Measurements from ENCODE around the gene HOXA10.
A peak's percentile ranks its signal among the peaks of the same experiment; 100 is the strongest.

The HOXA10 gene

GRCh38 chr7:27172823-27173510 lies 1.2 kb downstream of the HOXA10 start:
- DNase-seq (ENCODE audit: low read depth in 1 of 2, low spot score in 1 of 2), result no peak
- no peak overlapping the region for H3K27ac ChIP-seq (replicated peaks)
- peaks cover 67% of the 10 kb centered on the region for H3K27me3 ChIP-seq (ENCODE audit: insufficient read depth, poor library complexity, severe bottlenecking)
- H3K4me3 ChIP-seq (replicated peaks; ENCODE audit: insufficient read depth, low read length), result peak overlapping the region; percentile 40; the same call in 1 of the 2 replicates
- no peak for TF ChIP-seq POLR2AphosphoS5 (IDR thresholded peaks at IDR 0.05; ENCODE audit: low read depth)
- no peak for TF ChIP-seq GABPA (IDR thresholded peaks at IDR 0.05; ENCODE audit: low read depth)
- TF ChIP-seq SPI1 (IDR thresholded peaks at IDR 0.05; ENCODE audit: borderline replicate concordance, low read depth), result no peak
- no peak for TF ChIP-seq CTCF (IDR thresholded peaks at IDR 0.05; ENCODE audit: insufficient read depth, low read length)
- no peak for TF ChIP-seq REST (IDR thresholded peaks at IDR 0.05; ENCODE audit: insufficient replicate concordance, low read depth)

- DNase-seq (ENCODE audit: low read depth in 1 of 2, low spot score in 1 of 2), result no peak
- Histone ChIP-seq H3K27ac (replicated peaks) (no peak overlapping the region), H3K4me3 (replicated peaks; ENCODE audit: insufficient read depth, low read length) (no peak overlapping the region), H3K27me3 (ENCODE audit: insufficient read depth, poor library complexity, severe bottlenecking) (peaks cover 71% of the 10 kb centered on the region)
- TF ChIP-seq SPI1 (IDR thresholded peaks at IDR 0.05; ENCODE audit: borderline replicate concordance, low read depth), result no peak
- no peak for TF ChIP-seq POLR2AphosphoS5 (IDR thresholded peaks at IDR 0.05; ENCODE audit: low read depth)
- no peak for TF ChIP-seq REST (IDR thresholded peaks at IDR 0.05; ENCODE audit: insufficient replicate concordance, low read depth)
- TF ChIP-seq GABPA (IDR thresholded peaks at IDR 0.05; ENCODE audit: low read depth), result no peak
- no peak for TF ChIP-seq CTCF (IDR thresholded peaks at IDR 0.05; ENCODE audit: insufficient read depth, low read length)
Measured at GRCh38 chr7:27172315-27172774, 1.8 kb downstream of the HOXA10 start.

- Histone ChIP-seq H3K27me3 (ENCODE audit: insufficient read depth, poor library complexity, severe bottlenecking) (peaks cover 77% of the 10 kb centered on the region), H3K27ac (replicated peaks) (no peak overlapping the region)
Measured at GRCh38 chr7:27171637-27172314, 2.3 kb downstream of the HOXA10 start.

More at GRCh38 chr7:27171637-27172314, 2.3 kb downstream of the HOXA10 start:
- TF ChIP-seq POLR2AphosphoS5 (IDR thresholded peaks at IDR 0.05; ENCODE audit: low read depth), result no peak
- TF ChIP-seq SPI1 (IDR thresholded peaks at IDR 0.05; ENCODE audit: borderline replicate concordance, low read depth), result no peak
- no peak for TF ChIP-seq CTCF (IDR thresholded peaks at IDR 0.05; ENCODE audit: insufficient read depth, low read length)
- no peak for TF ChIP-seq GABPA (IDR thresholded peaks at IDR 0.05; ENCODE audit: low read depth)
- no peak for TF ChIP-seq REST (IDR thresholded peaks at IDR 0.05; ENCODE audit: insufficient replicate concordance, low read depth)
- no peak for DNase-seq (ENCODE audit: low read depth in 1 of 2, low spot score in 1 of 2)
- H3K4me3 ChIP-seq (replicated peaks; ENCODE audit: insufficient read depth, low read length), result no peak overlapping the region
